ENCODE data around the gene TRAIP.

The TRAIP gene

GRCh38 chr3:49802719-49803464 is 53.5 kb downstream of the TRAIP start, which contains the start of gene INKA1 (continued):
- TF ChIP-seq TSHZ1 (tag by site-specific recombination; IDR thresholded peaks at IDR 0.05; ENCODE audit: borderline replicate concordance) (no peak), ZBTB8A (tag by site-specific recombination; IDR thresholded peaks at IDR 0.05) (peak; percentile 33), KLF8 (tag by site-specific recombination; IDR thresholded peaks at IDR 0.05) (peak; percentile 46; the same call in 1 of the 2 replicates), KLF9 (tag by site-specific recombination; IDR thresholded peaks at IDR 0.05; ENCODE audit: low read depth) (peak; percentile 62; the same call in 1 of the 2 replicates), ZNF221 (tag by site-specific recombination; IDR thresholded peaks at IDR 0.05; ENCODE audit: borderline replicate concordance) (no peak), OSR2 (tag by site-specific recombination; IDR thresholded peaks at IDR 0.05) (no peak), ZNF558 (tag by site-specific recombination; IDR thresholded peaks at IDR 0.05) (no peak), SP2 (tag by site-specific recombination; IDR thresholded peaks at IDR 0.05) (peak; percentile 57), SCRT2 (tag by site-specific recombination; IDR thresholded peaks at IDR 0.05) (no peak), ZBTB44 (tag by site-specific recombination; IDR thresholded peaks at IDR 0.05) (no peak), ZNF202 (tag by site-specific recombination; IDR thresholded peaks at IDR 0.05; ENCODE audit: borderline replicate concordance) (no peak), PATZ1 (tag by site-specific recombination; IDR thresholded peaks at IDR 0.05) (peak; percentile 68), ZNF140 (tag by site-specific recombination; IDR thresholded peaks at IDR 0.05) (no peak), EGR2 (tag by site-specific recombination; IDR thresholded peaks at IDR 0.05; ENCODE audit: low read depth) (no peak), ZNF335 (tag by site-specific recombination; conservative IDR thresholded peaks at IDR 0.05) (peak; percentile 95), PRDM2 (tag by site-specific recombination; IDR thresholded peaks at IDR 0.05; ENCODE audit: borderline replicate concordance) (no peak), ZNF626 (tag by site-specific recombination; IDR thresholded peaks at IDR 0.05) (no peak), ZSCAN23 (tag by site-specific recombination; IDR thresholded peaks at IDR 0.05) (no peak), HOXD13 (CRISPR knock-in tag; IDR thresholded peaks at IDR 0.05; ENCODE audit: borderline replicate concordance) (no peak), ZNF157 (tag by site-specific recombination; IDR thresholded peaks at IDR 0.05) (no peak), ZNF398 (tag by site-specific recombination; IDR thresholded peaks at IDR 0.05) (no peak; the same call in 1 of the 2 replicates), ZNF747 (tag by site-specific recombination; IDR thresholded peaks at IDR 0.05) (no peak), REPIN1 (tag by site-specific recombination; IDR thresholded peaks at IDR 0.05; ENCODE audit: low read depth) (no peak)
